Measurements from ENCODE around the gene HOXB7. TPM values are rescaled to one million over a fixed set of nuclear protein-coding genes. Genes with fewer than 3 reads are reported as not detected.

The HOXB7 gene
- total RNA-seq, 1 donor: 0.54 TPM

GRCh38 chr17:48637323-48638260, 26.8 kb upstream of the HOXB7 start:
- DNase-seq (ENCODE audit: low read depth in 2 of 3, low spot score in 2 of 3): no peak

- DNase-seq (ENCODE audit: low read depth in 2 of 3, low spot score in 2 of 3): peak in 2 of 3 donors; percentile 85 to 90
Measured at GRCh38 chr17:48636177-48637018, 25.6 kb upstream of the HOXB7 start.

GRCh38 chr17:48634493-48635208, 23.8 kb upstream of the HOXB7 start:
- no peak for DNase-seq (ENCODE audit: low read depth in 2 of 3, low spot score in 2 of 3)

GRCh38 chr17:48633266-48633677, 22.5 kb upstream of the HOXB7 start:
- DNase-seq (ENCODE audit: low read depth in 2 of 3, low spot score in 2 of 3): no peak

- no peak for DNase-seq (ENCODE audit: low read depth in 2 of 3, low spot score in 2 of 3)
Measured at GRCh38 chr17:48632579-48633265, 21.9 kb upstream of the HOXB7 start.

- no peak for DNase-seq (ENCODE audit: low read depth in 2 of 3, low spot score in 2 of 3)
Measured at GRCh38 chr17:48631693-48632578, 21.1 kb upstream of the HOXB7 start.

- DNase-seq (ENCODE audit: low read depth in 2 of 3, low spot score in 2 of 3): no peak
Measured at GRCh38 chr17:48630925-48631692, 20.3 kb upstream of the HOXB7 start.

GRCh38 chr17:48630009-48630924, 19.4 kb upstream of the HOXB7 start:
- no peak for DNase-seq (ENCODE audit: low read depth in 2 of 3, low spot score in 2 of 3)

GRCh38 chr17:48629411-48629759, 18.6 kb upstream of the HOXB7 start:
- DNase-seq (ENCODE audit: low read depth in 2 of 3, low spot score in 2 of 3): no peak

- no peak for DNase-seq (ENCODE audit: low read depth in 2 of 3, low spot score in 2 of 3)
Measured at GRCh38 chr17:48628649-48629410, 18.0 kb upstream of the HOXB7 start.

GRCh38 chr17:48627623-48628521, 17.1 kb upstream of the HOXB7 start:
- no peak for DNase-seq (ENCODE audit: low read depth in 2 of 3, low spot score in 2 of 3)

GRCh38 chr17:48627118-48627597, 16.3 kb upstream of the HOXB7 start:
- no peak for DNase-seq (ENCODE audit: low read depth in 2 of 3, low spot score in 2 of 3)

- DNase-seq (ENCODE audit: low read depth in 2 of 3, low spot score in 2 of 3): peak in 2 of 3 donors; percentile 51 to 82
Measured at GRCh38 chr17:48626245-48627117, 15.7 kb upstream of the HOXB7 start, which contains the start of gene HOXB9. Gene HOXB9 (minus strand): TSS chr17:48626358. CDS start chr17:48626269, 89 bp downstream.

- DNase-seq (ENCODE audit: low read depth in 2 of 3, low spot score in 2 of 3): peak in 1 of 3 donors; percentile 36
Measured at GRCh38 chr17:48625495-48626244, 14.9 kb upstream of the HOXB7 start.

Data from hematopoietic multipotent progenitor cell (in vitro differentiated cells).